Parathyroid adenoma (tissue), 2 donors: ENCODE results near the gene R3HCC1L.

Experiments
- H2AFZ ChIP-seq: fragments of 300-600 bp; sonication (generic); one replicate; pipeline ENCODE4 v1.7.0; 2017; ENCODE audit warnings: antibody characterized with exemption, mild to moderate bottlenecking
- H3K27ac ChIP-seq: fragments of 300-600 bp; sonication (generic); one replicate; pipeline ENCODE4 v1.7.0; 2017
- H3K27me3 ChIP-seq: fragments of 300-600 bp; sonication (generic); one replicate; pipeline ENCODE4 v1.7.0; 2017; ENCODE audit warnings: low read length; ENCODE audit not compliant: control insufficient read depth, insufficient read depth
- H3K36me3 ChIP-seq: fragments of 300-600 bp; sonication (generic); one replicate; pipeline ENCODE4 v1.7.0; 2017; ENCODE audit warnings: low read length; ENCODE audit not compliant: control insufficient read depth, insufficient read depth
- H3K4me1 ChIP-seq: fragments of 300-600 bp; sonication (generic); one replicate; pipeline ENCODE4 v1.7.0; 2017; ENCODE audit warnings: control low read depth
- H3K4me2 ChIP-seq: fragments of 300-600 bp; sonication (generic); one replicate; pipeline ENCODE4 v1.7.0; 2017; ENCODE audit warnings: low read length
- H3K4me3 ChIP-seq: fragments of 300-600 bp; sonication (generic); one replicate; pipeline ENCODE4 v1.7.0; 2017; ENCODE audit warnings: low read depth, low read length
- H3K79me2 ChIP-seq: fragments of 300-600 bp; sonication (generic); one replicate; pipeline ENCODE4 v1.7.0; 2017; ENCODE audit warnings: control low read depth
- H3K9ac ChIP-seq: fragments of 300-600 bp; sonication (generic); one replicate; pipeline ENCODE4 v1.7.0; 2017; ENCODE audit warnings: mild to moderate bottlenecking
- H3K9me3 ChIP-seq: fragments of 300-600 bp; sonication (generic); one replicate; pipeline ENCODE4 v1.7.0; 2017; ENCODE audit warnings: low read length; ENCODE audit not compliant: control insufficient read depth
- CTCF ChIP-seq: fragments of 300-600 bp; sonication (generic); IDR thresholded peaks from one replicate; pipeline ENCODE4 v1.7.0; 2017; ENCODE audit warnings: antibody characterized with exemption, mild to moderate bottlenecking
- donor health status: primary hyperparathyroidism.

The R3HCC1L gene

GRCh38 chr10:98292971-98293370 lies 158.5 kb downstream of the R3HCC1L start:
- no peak overlapping the region for H3K4me3 ChIP-seq
- TF ChIP-seq CTCF, result no peak

GRCh38 chr10:98293550-98294269 lies 159.3 kb downstream of the R3HCC1L start:
- Histone ChIP-seq H3K9ac (no peak overlapping the region), H3K27ac (no peak overlapping the region), H2AFZ (no peak overlapping the region), H3K9me3 (no peaks in the 10 kb centered on the region), H3K4me2 (no peak overlapping the region), H3K4me1 (no peaks in the 10 kb centered on the region), H3K27me3 (no peaks in the 10 kb centered on the region), H3K36me3 (no peaks in the 10 kb centered on the region), H3K79me2 (no peaks in the 10 kb centered on the region), H3K4me3 (no peak overlapping the region)
- no peak for TF ChIP-seq CTCF

More at GRCh38 chr10:98292971-98293370, 158.5 kb downstream of the R3HCC1L start:
- H3K36me3 ChIP-seq, result no peaks in the 10 kb centered on the region
- H3K9me3 ChIP-seq, result no peaks in the 10 kb centered on the region
- H3K4me1 ChIP-seq, result no peaks in the 10 kb centered on the region
- no peak overlapping the region for H3K4me2 ChIP-seq
- H3K79me2 ChIP-seq, result no peaks in the 10 kb centered on the region
- H2AFZ ChIP-seq, result no peak overlapping the region
- no peaks in the 10 kb centered on the region for H3K27me3 ChIP-seq
- H3K27ac ChIP-seq, result no peak overlapping the region
- H3K9ac ChIP-seq, result no peak overlapping the region

GRCh38 chr10:98294270-98294627 lies 159.8 kb downstream of the R3HCC1L start:
- Histone ChIP-seq H3K79me2 (no peaks in the 10 kb centered on the region), H3K27me3 (no peaks in the 10 kb centered on the region), H3K9ac (no peak overlapping the region), H3K4me1 (no peaks in the 10 kb centered on the region), H2AFZ (no peak overlapping the region), H3K9me3 (no peaks in the 10 kb centered on the region), H3K36me3 (no peaks in the 10 kb centered on the region), H3K4me3 (no peak overlapping the region), H3K4me2 (no peak overlapping the region), H3K27ac (no peak overlapping the region)
- no peak for TF ChIP-seq CTCF
